Nephron progenitor cell (in vitro differentiated cells): Measurements from ENCODE around the gene LMOD2.

ENCODE experiments used
- DNase-seq: peaks from one replicate; pipeline ENCODE4 v3.0.0; 2021
- H3K27ac Mint-ChIP-seq: 2 replicates; pipeline ENCODE4 v1.8.0; 2021; ENCODE audit warnings: mild to moderate bottlenecking, moderate library complexity, mixed read lengths
- H3K27me3 Mint-ChIP-seq: 2 replicates; pipeline ENCODE4 v1.8.0; 2021; ENCODE audit warnings: mild to moderate bottlenecking, low read depth, mixed read lengths; ENCODE audit not compliant: poor library complexity
- H3K36me3 Mint-ChIP-seq: 2 replicates; pipeline ENCODE4 v1.8.0; 2021; ENCODE audit warnings: low read depth, mixed read lengths
- H3K4me1 Mint-ChIP-seq: 2 replicates; pipeline ENCODE4 v1.8.0; 2021; ENCODE audit warnings: mixed read lengths
- H3K4me3 Mint-ChIP-seq: 2 replicates; pipeline ENCODE4 v1.8.0; 2021; ENCODE audit warnings: mild to moderate bottlenecking, moderate library complexity, mixed read lengths
- H3K9me3 Mint-ChIP-seq: 2 replicates; pipeline ENCODE4 v1.8.0; 2021; ENCODE audit warnings: mild to moderate bottlenecking, moderate library complexity, mixed read lengths
- TF ChIP-seq, protein P1 (sequence below): fragments of 200-600 bp; sonication (generic); IDR thresholded peaks from 2 replicates; pipeline ENCODE4 v1.5.0; 2021; ENCODE audit warnings: antibody characterized with exemption

The LMOD2 gene

GRCh38 chr7:123645516-123645915 is 10.2 kb upstream of the LMOD2 start:
- TF ChIP-seq, protein P1, sequence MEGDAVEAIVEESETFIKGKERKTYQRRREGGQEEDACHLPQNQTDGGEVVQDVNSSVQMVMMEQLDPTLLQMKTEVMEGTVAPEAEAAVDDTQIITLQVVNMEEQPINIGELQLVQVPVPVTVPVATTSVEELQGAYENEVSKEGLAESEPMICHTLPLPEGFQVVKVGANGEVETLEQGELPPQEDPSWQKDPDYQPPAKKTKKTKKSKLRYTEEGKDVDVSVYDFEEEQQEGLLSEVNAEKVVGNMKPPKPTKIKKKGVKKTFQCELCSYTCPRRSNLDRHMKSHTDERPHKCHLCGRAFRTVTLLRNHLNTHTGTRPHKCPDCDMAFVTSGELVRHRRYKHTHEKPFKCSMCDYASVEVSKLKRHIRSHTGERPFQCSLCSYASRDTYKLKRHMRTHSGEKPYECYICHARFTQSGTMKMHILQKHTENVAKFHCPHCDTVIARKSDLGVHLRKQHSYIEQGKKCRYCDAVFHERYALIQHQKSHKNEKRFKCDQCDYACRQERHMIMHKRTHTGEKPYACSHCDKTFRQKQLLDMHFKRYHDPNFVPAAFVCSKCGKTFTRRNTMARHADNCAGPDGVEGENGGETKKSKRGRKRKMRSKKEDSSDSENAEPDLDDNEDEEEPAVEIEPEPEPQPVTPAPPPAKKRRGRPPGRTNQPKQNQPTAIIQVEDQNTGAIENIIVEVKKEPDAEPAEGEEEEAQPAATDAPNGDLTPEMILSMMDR: no peak
- Mint-ChIP-seq H3K4me1 (peaks cover 83% of the 10 kb centered on the region), H3K36me3 (no peaks in the 10 kb centered on the region), H3K27me3 (peaks cover under 1% of the 10 kb centered on the region), H3K4me3 (peak overlapping the region; percentile 35), H3K27ac (peak overlapping the region; percentile 79), H3K9me3 (no peaks in the 10 kb centered on the region)
- DNase-seq: peak; percentile 37

- Mint-ChIP-seq H3K27me3 (peaks cover 3% of the 10 kb centered on the region), H3K4me3 (peak overlapping the region; percentile 55), H3K27ac (peak overlapping the region; percentile 95), H3K4me1 (peaks cover 80% of the 10 kb centered on the region), H3K9me3 (no peaks in the 10 kb centered on the region), H3K36me3 (no peaks in the 10 kb centered on the region)
- TF ChIP-seq, protein P1: no peak
- DNase-seq: no peak
Measured at GRCh38 chr7:123647106-123647730, 8.4 kb upstream of the LMOD2 start.

DNA sequence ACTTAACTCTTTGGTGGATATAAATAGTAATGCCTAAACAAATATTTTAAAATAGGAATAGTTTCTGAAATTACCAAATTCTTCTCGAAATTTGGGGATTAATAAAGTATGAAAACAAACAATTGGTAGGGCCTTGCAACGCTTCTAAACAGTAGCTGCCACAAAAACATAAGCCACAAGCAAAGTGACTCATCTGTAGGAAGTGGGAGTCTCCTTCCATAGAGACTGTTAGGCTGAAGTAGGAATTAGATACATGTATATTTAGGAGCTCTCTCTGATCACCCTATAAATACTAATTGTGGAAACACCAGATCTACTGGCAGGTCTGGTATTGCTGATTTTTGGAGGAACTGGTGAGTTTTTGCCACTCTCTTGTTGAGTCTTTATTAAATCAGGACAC is 5.7 kb upstream of the LMOD2 start:
- H3K36me3 Mint-ChIP-seq: no peaks in the 10 kb centered on the region
- H3K9me3 Mint-ChIP-seq: no peaks in the 10 kb centered on the region
- H3K27ac Mint-ChIP-seq: no peak overlapping the region
- peaks cover 53% of the 10 kb centered on the region for H3K4me1 Mint-ChIP-seq
- H3K4me3 Mint-ChIP-seq: no peak overlapping the region
- H3K27me3 Mint-ChIP-seq: peaks cover 3% of the 10 kb centered on the region
- TF ChIP-seq, protein P1: no peak
- no peak for DNase-seq

GRCh38 chr7:123650595-123650994 is 5.1 kb upstream of the LMOD2 start:
- no peaks in the 10 kb centered on the region for H3K9me3 Mint-ChIP-seq
- H3K4me3 Mint-ChIP-seq: no peak overlapping the region
- TF ChIP-seq, protein P1: no peak
- H3K36me3 Mint-ChIP-seq: no peaks in the 10 kb centered on the region
- peak overlapping the region; percentile 62 for H3K27ac Mint-ChIP-seq
- DNase-seq: no peak
- peaks cover 3% of the 10 kb centered on the region for H3K27me3 Mint-ChIP-seq
- peaks cover 46% of the 10 kb centered on the region for H3K4me1 Mint-ChIP-seq

DNA sequence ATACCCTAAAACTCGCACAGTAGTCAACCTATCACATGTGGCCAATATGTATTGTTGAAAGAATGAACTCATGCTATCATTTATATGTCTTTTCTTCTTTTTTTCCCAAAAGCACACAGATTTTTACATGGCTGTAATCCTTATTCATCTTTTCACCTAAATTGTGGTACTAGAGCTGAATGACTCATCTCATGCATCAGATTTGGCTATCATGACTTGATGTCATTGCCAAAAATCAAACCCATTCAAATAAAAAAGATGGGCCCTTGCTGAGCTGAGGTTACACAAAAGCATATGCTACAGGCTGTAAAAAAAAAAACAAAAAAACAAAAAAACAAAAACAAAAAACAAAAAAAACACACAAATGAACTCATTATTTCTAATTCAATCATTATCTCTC is 3.3 kb upstream of the LMOD2 start:
- peaks cover 3% of the 10 kb centered on the region for H3K27me3 Mint-ChIP-seq
- no peak overlapping the region for H3K4me3 Mint-ChIP-seq
- DNase-seq: no peak
- no peaks in the 10 kb centered on the region for H3K36me3 Mint-ChIP-seq
- TF ChIP-seq, protein P1: no peak
- H3K27ac Mint-ChIP-seq: no peak overlapping the region
- H3K9me3 Mint-ChIP-seq: no peaks in the 10 kb centered on the region
- peaks cover 30% of the 10 kb centered on the region for H3K4me1 Mint-ChIP-seq

- peaks cover 3% of the 10 kb centered on the region for H3K27me3 Mint-ChIP-seq
- H3K36me3 Mint-ChIP-seq: no peaks in the 10 kb centered on the region
- DNase-seq: no peak
- H3K9me3 Mint-ChIP-seq: no peaks in the 10 kb centered on the region
- H3K4me1 Mint-ChIP-seq: peaks cover 22% of the 10 kb centered on the region
- H3K4me3 Mint-ChIP-seq: no peak overlapping the region
- TF ChIP-seq, protein P1: no peak
- H3K27ac Mint-ChIP-seq: no peak overlapping the region
Measured at GRCh38 chr7:123653162-123653561, 2.5 kb upstream of the LMOD2 start.
